Body of pancreas (tissue), 4 donors: ENCODE data around the gene NR4A1.

Source experiments
- CTCF ChIP-seq, 7 experiments: fragments of 450-650 bp in 4 of 7; fragments of 200-600 bp in 3 of 7; sonication (generic) in 3 of 7; IDR thresholded peaks; one replicate each; pipeline ENCODE4 v1.5.1; 2016 to 2019; ENCODE audit warnings: antibody characterized with exemption in 7 of 7
- POLR2A ChIP-seq, 3 donors: fragments of 450-650 bp; IDR thresholded peaks; one replicate each; pipeline ENCODE4 v1.6.1; 2016; ENCODE audit warnings: antibody characterized with exemption in 3 of 3, mild to moderate bottlenecking in 2 of 3

- TF ChIP-seq CTCF (IDR thresholded peaks at IDR 0.05), result no peak
- TF ChIP-seq POLR2A (IDR thresholded peaks at IDR 0.05), result no peak
These were observed 30.9 kb downstream of the NR4A1 start for GRCh38 chr12:52082026-52082668.
